ENCODE measurements around the gene MNAT1.

MNAT1 gene

DNA sequence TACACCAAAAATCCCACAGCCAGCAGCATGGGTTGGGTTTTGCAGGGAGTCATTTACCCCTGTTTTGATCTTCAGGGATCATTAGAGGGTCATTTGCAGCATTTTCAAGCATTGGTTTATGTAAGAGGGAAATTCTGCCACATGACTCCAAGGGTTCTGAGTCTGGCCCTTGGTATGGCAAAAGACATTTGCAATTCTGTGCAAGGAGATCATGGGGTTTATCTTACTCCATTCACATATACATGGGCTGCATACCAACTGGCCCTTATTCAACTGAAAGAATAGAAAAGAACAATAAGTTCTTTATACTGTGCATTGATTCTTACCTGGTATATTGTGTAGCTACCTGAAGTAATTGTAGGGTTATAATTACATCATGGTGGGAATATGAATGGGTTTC, 24.1 kb upstream of the MNAT1 start:
- no peak for TF ChIP-seq ZBTB7A (IDR thresholded peaks at IDR 0.05; ENCODE audit: low read depth)
- no peak for TF ChIP-seq MAX (IDR thresholded peaks at IDR 0.05)
- no peak for TF ChIP-seq CREB1 (IDR thresholded peaks at IDR 0.05; ENCODE audit: low read depth)
- TF ChIP-seq USF1 (IDR thresholded peaks at IDR 0.05) = no peak
- no peak for TF ChIP-seq REST (IDR thresholded peaks at IDR 0.05; ENCODE audit: low read depth)
- TF ChIP-seq FOXM1 (IDR thresholded peaks at IDR 0.05; ENCODE audit: borderline replicate concordance, low read depth) = no peak
- no peak for TF ChIP-seq TEAD4 (IDR thresholded peaks at IDR 0.05)

GRCh38 chr14:60713513-60713912, 21.0 kb upstream of the MNAT1 start:
- no peak for TF ChIP-seq TEAD4 (IDR thresholded peaks at IDR 0.05)
- no peak for TF ChIP-seq EP300 (IDR thresholded peaks at IDR 0.05; ENCODE audit: borderline replicate concordance)
- no peak for TF ChIP-seq ZBTB7A (IDR thresholded peaks at IDR 0.05; ENCODE audit: low read depth)
- TF ChIP-seq NFIC (IDR thresholded peaks at IDR 0.05) = no peak
- TF ChIP-seq CREB1 (IDR thresholded peaks at IDR 0.05; ENCODE audit: low read depth) = no peak
- TF ChIP-seq REST (IDR thresholded peaks at IDR 0.05; ENCODE audit: low read depth) = no peak
- TF ChIP-seq TAF1 (IDR thresholded peaks at IDR 0.05; ENCODE audit: low read depth) = no peak
- TF ChIP-seq RAD21 (IDR thresholded peaks at IDR 0.05; ENCODE audit: low read depth) = no peak

DNA sequence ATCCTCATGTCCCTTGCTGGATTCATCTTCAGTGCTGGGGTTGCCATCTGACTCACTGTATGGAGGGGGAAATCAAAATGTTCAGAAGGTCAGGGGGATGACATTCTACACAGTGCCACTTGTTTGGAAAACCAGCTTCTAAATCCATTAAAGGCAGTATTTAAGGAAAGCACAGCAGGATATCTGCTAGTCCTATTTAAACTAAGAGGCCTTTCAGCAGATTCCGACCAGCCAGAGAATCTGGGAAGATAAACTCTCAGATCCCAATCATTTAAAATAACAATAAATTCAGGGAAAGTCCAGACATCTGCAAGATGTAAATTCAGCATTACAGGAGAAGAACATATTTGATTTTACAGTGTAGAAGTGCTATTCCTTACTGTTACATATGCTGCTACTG, 14.2 kb upstream of the MNAT1 start:
- no peak for TF ChIP-seq NFIC (IDR thresholded peaks at IDR 0.05)
- no peak for TF ChIP-seq RAD21 (IDR thresholded peaks at IDR 0.05; ENCODE audit: low read depth)
- TF ChIP-seq EP300 (IDR thresholded peaks at IDR 0.05; ENCODE audit: borderline replicate concordance) = no peak
- no peak for TF ChIP-seq MAX (IDR thresholded peaks at IDR 0.05)
- TF ChIP-seq YY1 (IDR thresholded peaks at IDR 0.05; ENCODE audit: low read depth) = no peak
- no peak for TF ChIP-seq TAF1 (IDR thresholded peaks at IDR 0.05; ENCODE audit: low read depth)
- no peak for TF ChIP-seq TEAD4 (IDR thresholded peaks at IDR 0.05)
- TF ChIP-seq FOXM1 (IDR thresholded peaks at IDR 0.05; ENCODE audit: borderline replicate concordance, low read depth) = no peak
- no peak for TF ChIP-seq EGR1 (IDR thresholded peaks at IDR 0.05)
- TF ChIP-seq TCF12 (IDR thresholded peaks at IDR 0.05; ENCODE audit: low read depth) = no peak
- TF ChIP-seq CREB1 (IDR thresholded peaks at IDR 0.05; ENCODE audit: low read depth) = no peak
- TF ChIP-seq USF1 (IDR thresholded peaks at IDR 0.05) = no peak
- TF ChIP-seq REST (IDR thresholded peaks at IDR 0.05; ENCODE audit: low read depth) = no peak
- TF ChIP-seq CEBPB (IDR thresholded peaks at IDR 0.05) = no peak
- TF ChIP-seq ZBTB7A (IDR thresholded peaks at IDR 0.05; ENCODE audit: low read depth) = no peak

GRCh38 chr14:60720962-60721325, 13.6 kb upstream of the MNAT1 start:
- TF ChIP-seq FOXM1 (IDR thresholded peaks at IDR 0.05; ENCODE audit: borderline replicate concordance, low read depth) = no peak
- TF ChIP-seq REST (IDR thresholded peaks at IDR 0.05; ENCODE audit: low read depth) = no peak
- TF ChIP-seq NFIC (IDR thresholded peaks at IDR 0.05) = no peak
- no peak for TF ChIP-seq EGR1 (IDR thresholded peaks at IDR 0.05)
- no peak for TF ChIP-seq MAX (IDR thresholded peaks at IDR 0.05)
- no peak for TF ChIP-seq USF1 (IDR thresholded peaks at IDR 0.05)
- TF ChIP-seq CREB1 (IDR thresholded peaks at IDR 0.05; ENCODE audit: low read depth) = no peak
- TF ChIP-seq ZBTB7A (IDR thresholded peaks at IDR 0.05; ENCODE audit: low read depth) = no peak
- no peak for TF ChIP-seq TEAD4 (IDR thresholded peaks at IDR 0.05)
- TF ChIP-seq TAF1 (IDR thresholded peaks at IDR 0.05; ENCODE audit: low read depth) = no peak
- TF ChIP-seq RAD21 (IDR thresholded peaks at IDR 0.05; ENCODE audit: low read depth) = no peak
- TF ChIP-seq TCF12 (IDR thresholded peaks at IDR 0.05; ENCODE audit: low read depth) = no peak
- no peak for TF ChIP-seq EP300 (IDR thresholded peaks at IDR 0.05; ENCODE audit: borderline replicate concordance)
- no peak for TF ChIP-seq YY1 (IDR thresholded peaks at IDR 0.05; ENCODE audit: low read depth)
- TF ChIP-seq CEBPB (IDR thresholded peaks at IDR 0.05) = no peak
